Posterior vena cava (tissue), 2 donors: Measurements from ENCODE around the gene GATM. TPM values are rescaled to one million over a fixed set of nuclear protein-coding genes. Genes with fewer than 3 reads are reported as not detected.

Source experiments
- DNase-seq: peaks from one replicate; pipeline ENCODE4 v3.0.0-alpha.2; 2020; ENCODE audit warnings: low spot score
- intact Hi-C, 2 donors: fragments of 100-400 bp; cut with DNase I; formaldehyde crosslinking; loops; one replicate each; pipeline versions ENCODE4 v1.14.1 to v1.14.2; 2022 to 2023
- total RNA-seq, 2 donors: library from RNA; stranded (reverse); fragmentation: NEBNext Ultra II Directional; extraction: Animal tissue kit (Norgen Biotek cat#: 25700); gene quantifications; one replicate each; pipeline ENCODE4 v1.2.1, GENCODE V29; 2021
- donor health status: DM: yes; HTN: yes; CAD: no.
- donor health status: DM: yes; HTN: yes; CAD: no.

GATM gene
- total RNA-seq, 2 donors from 2014 or later, result 26.7 to 27.2 TPM

- intact Hi-C loops, result no loop called here
- no peak for DNase-seq
Measured at GRCh38 chr15:45364271-45364670, 14.1 kb downstream of the GATM start.

GRCh38 chr15:45363801-45364200, 14.5 kb downstream of the GATM start:
- intact Hi-C loops, result no loop called here
- no peak for DNase-seq

- no peak for DNase-seq
- intact Hi-C loops, result no loop called here
Measured at GRCh38 chr15:45363334-45363733, 15.0 kb downstream of the GATM start.

GRCh38 chr15:45362419-45362818, 15.9 kb downstream of the GATM start:
- DNase-seq, result no peak
- intact Hi-C loops, result no loop called here

- intact Hi-C loops, result no loop called here
Measured at GRCh38 chr15:45361878-45362277, 16.5 kb downstream of the GATM start.

GRCh38 chr15:45355860-45356259, 22.5 kb downstream of the GATM start:
- DNase-seq, result no peak
- intact Hi-C loops, result no loop called here

More at GRCh38 chr15:45361878-45362277, 16.5 kb downstream of the GATM start:
- no peak for DNase-seq

- intact Hi-C loops, result no loop called here
- no peak for DNase-seq
Measured at GRCh38 chr15:45354711-45355110, 23.6 kb downstream of the GATM start.

GRCh38 chr15:45351227-45351626, 27.1 kb downstream of the GATM start:
- intact Hi-C loops, result no loop called here
- no peak for DNase-seq

GRCh38 chr15:45349623-45350022, 28.7 kb downstream of the GATM start:
- intact Hi-C loops, result no loop called here
- DNase-seq, result no peak

GRCh38 chr15:45347989-45348388, 30.4 kb downstream of the GATM start:
- intact Hi-C loops, result no loop called here
- DNase-seq, result no peak

GRCh38 chr15:45347033-45347432, 31.3 kb downstream of the GATM start:
- no peak for DNase-seq
- intact Hi-C loops, result no loop called here

- DNase-seq, result no peak
- intact Hi-C loops, result no loop called here
Measured at GRCh38 chr15:45346381-45346780, 32.0 kb downstream of the GATM start.

- DNase-seq, result no peak
- intact Hi-C loops, result no loop called here
Measured at GRCh38 chr15:45343258-45343860, 35.0 kb downstream of the GATM start.

GRCh38 chr15:45341790-45342189, 36.6 kb downstream of the GATM start:
- intact Hi-C loops, result no loop called here
- DNase-seq, result no peak

GRCh38 chr15:45340429-45340828, 37.9 kb downstream of the GATM start:
- intact Hi-C loops, result no loop called here
- DNase-seq, result no peak

- DNase-seq, result no peak
- intact Hi-C loops, result no loop called here
Measured at GRCh38 chr15:45338417-45338816, 39.9 kb downstream of the GATM start.

- no peak for DNase-seq
- intact Hi-C loops, result no loop called here
Measured at GRCh38 chr15:45337224-45337623, 41.1 kb downstream of the GATM start.

GRCh38 chr15:45333550-45333949, 44.8 kb downstream of the GATM start:
- DNase-seq, result no peak
- intact Hi-C loops, result no loop called here

GRCh38 chr15:45332694-45333093, 45.6 kb downstream of the GATM start:
- intact Hi-C loops, result no loop called here
- no peak for DNase-seq

- intact Hi-C loops, result no loop called here
- DNase-seq, result no peak
Measured at GRCh38 chr15:45331972-45332371, 46.4 kb downstream of the GATM start.

GRCh38 chr15:45328663-45329062, 49.7 kb downstream of the GATM start:
- intact Hi-C loops, result no loop called here
- no peak for DNase-seq

- no peak for DNase-seq
- intact Hi-C loops, result no loop called here
Measured at GRCh38 chr15:45326741-45327140, 51.6 kb downstream of the GATM start.
